Keratinocyte (primary cell): ENCODE measurements around the gene CASTOR1. TPM values are rescaled to one million over a fixed set of nuclear protein-coding genes. Genes with fewer than 3 reads are reported as not detected.

Experiments
- DNase-seq: peaks from one replicate; pipeline ENCODE4 v3.0.0-alpha.2; 2011; ENCODE audit warnings: low read depth, missing footprints, low spot score
- FAIRE-seq: peaks from 2 replicates; lab custom pipeline; 2011; peaks lifted over from hg19 to GRCh38; lab: Jason Lieb, UNC
- H2AFZ ChIP-seq: 2 replicates; pipeline ENCODE4 v1.6.0; 2012; ENCODE audit warnings: low read length, control low read depth, inconsistent platforms; ENCODE audit not compliant: control insufficient read depth
- H3K27ac ChIP-seq: 2 replicates; pipeline ENCODE4 v1.5.1; 2011; ENCODE audit warnings: low read length; ENCODE audit not compliant: control insufficient read depth, insufficient read depth
- H3K27me3 ChIP-seq: 3 replicates; pipeline ENCODE4 v1.6.0; 2011; ENCODE audit warnings: low read length; ENCODE audit not compliant: control insufficient read depth, insufficient read depth; ENCODE audit errors: extremely low read depth
- H3K36me3 ChIP-seq, 2 experiments: 2 replicates in 1 of 2; 3 replicates in 1 of 2; pipeline ENCODE4 v1.5.1; 2011; ENCODE audit warnings: low read length in 2 of 2, mild to moderate bottlenecking in 1 of 2; ENCODE audit not compliant: control insufficient read depth in 2 of 2, insufficient read depth in 2 of 2; ENCODE audit errors: extremely low read depth in 1 of 2
- H3K4me1 ChIP-seq: 3 replicates; pipeline ENCODE4 v1.5.1; 2011; ENCODE audit warnings: low read length; ENCODE audit not compliant: control insufficient read depth, insufficient read depth; ENCODE audit errors: extremely low read depth
- H3K4me2 ChIP-seq: 3 replicates; pipeline ENCODE4 v1.6.0; 2011; ENCODE audit warnings: low read depth, low read length; ENCODE audit not compliant: control insufficient read depth, insufficient read depth; ENCODE audit errors: extremely low read depth
- H3K4me3 ChIP-seq, 3 experiments: fragments of 200-600 bp in 1 of 3; sonication (generic) in 1 of 3; 2 replicates in 2 of 3; 3 replicates in 1 of 3; pipeline ENCODE4 v1.5.1; 2011 to 2016; ENCODE audit warnings: low read length in 3 of 3, mild to moderate bottlenecking in 3 of 3, control low read depth in 2 of 3, inconsistent platforms in 1 of 3, low read depth in 1 of 3, mixed read lengths in 1 of 3, mixed run types in 1 of 3, moderate library complexity in 1 of 3; ENCODE audit not compliant: control insufficient read depth in 2 of 3, insufficient read depth in 2 of 3; ENCODE audit errors: extremely low read depth in 1 of 3
- H3K79me2 ChIP-seq: 2 replicates; pipeline ENCODE4 v1.6.0; 2012; ENCODE audit warnings: low read length; ENCODE audit not compliant: control insufficient read depth, insufficient read depth
- H3K9ac ChIP-seq: 3 replicates; pipeline ENCODE4 v1.6.0; 2011; ENCODE audit warnings: low read length; ENCODE audit not compliant: control insufficient read depth, insufficient read depth; ENCODE audit errors: extremely low read depth
- H3K9me1 ChIP-seq: 3 replicates; pipeline ENCODE4 v1.6.0; 2011; ENCODE audit warnings: low read length; ENCODE audit not compliant: control insufficient read depth, insufficient read depth; ENCODE audit errors: extremely low read depth
- H3K9me3 ChIP-seq: 2 replicates; pipeline ENCODE4 v1.5.1; 2012; ENCODE audit warnings: low read depth, low read length; ENCODE audit not compliant: control insufficient read depth
- H4K20me1 ChIP-seq: 3 replicates; pipeline ENCODE4 v1.6.0; 2011; ENCODE audit warnings: low read length; ENCODE audit not compliant: control insufficient read depth, insufficient read depth; ENCODE audit errors: extremely low read depth
- CTCF ChIP-seq, 3 experiments: IDR thresholded peaks in 1 of 3; conservative IDR thresholded peaks in 1 of 3; optimal IDR thresholded peaks in 1 of 3; 2 replicates in 2 of 3; 3 replicates in 1 of 3; pipeline versions ENCODE3 to v1.5.1; 2011; ENCODE audit warnings: low read length in 3 of 3, mild to moderate bottlenecking in 3 of 3, moderate library complexity in 2 of 3, control low read depth in 1 of 3, inconsistent platforms in 1 of 3; ENCODE audit not compliant: insufficient read depth in 2 of 3; ENCODE audit errors: extremely low read depth in 1 of 3
- EZH2 ChIP-seq: IDR thresholded peaks from one replicate; pipeline ENCODE4 v1.6.1; 2012; ENCODE audit warnings: inconsistent platforms, mild to moderate bottlenecking, low read length, moderate library complexity
- dilution Hi-C: fragments of 300-500 bp; cut with MboI; formaldehyde crosslinking; loops from one replicate; pipeline ENCODE4 v1.7.0; 2020; ENCODE audit warnings: low sequenced_read_pairs; ENCODE audit not compliant: extremely low pct_ligation_motif_present
- polyA plus RNA-seq, 5 experiments: library from polyadenylated mRNA; depleted of rRNA in 3 of 5; stranded (reverse) in 3 of 5; stranded (forward) in 1 of 5; unstranded in 1 of 5; fragments of >200 nt; gene quantifications; 1 replicate in 1 of 5; 2 replicates in 3 of 5; 3 replicates in 1 of 5; pipeline versions ENCODE4 v1.2.1 to v1.2.3, GENCODE V29; 2011 to 2012; ENCODE audit warnings: missing spikeins in 2 of 5, low read depth in 1 of 5, low replicate concordance in 1 of 5

The CASTOR1 gene
- polyA plus RNA-seq, 1 donor (not counting 4 experiments of a cell fraction or from before 2014, with no cell fraction given) = 9.1 TPM

- DNase-seq (no peak), FAIRE-seq (no peak)
- Histone ChIP-seq H3K4me1 (no peaks in the 10 kb centered on the region), H3K9me1 (no peaks in the 10 kb centered on the region), H3K4me2 (no peak overlapping the region), H3K4me3 (no peak overlapping the region), H3K9me3 (no peaks in the 10 kb centered on the region), H3K27ac (no peak overlapping the region), H3K27me3 (no peaks in the 10 kb centered on the region), H3K9ac (no peak overlapping the region), H3K36me3 (peaks cover 62 to 69% of the 10 kb centered on the region in 2 experiments), H3K79me2 (no peaks in the 10 kb centered on the region), H4K20me1 (no peaks in the 10 kb centered on the region), H2AFZ (no peak overlapping the region)
- no peak for TF ChIP-seq CTCF (optimal IDR thresholded peaks at IDR 0.05 in 1 of 3, IDR thresholded peaks at IDR 0.05 in 1 of 3, conservative IDR thresholded peaks at IDR 0.05 in 1 of 3; ENCODE audit: extremely low read depth in 1 of 3, insufficient read depth in 2 of 3, low read length in 3 of 3)
- TF ChIP-seq EZH2 = no peak
- dilution Hi-C loops = no loop called here
Measured at GRCh38 chr22:30337461-30337778, 48.1 kb upstream of the CASTOR1 start.

DNA sequence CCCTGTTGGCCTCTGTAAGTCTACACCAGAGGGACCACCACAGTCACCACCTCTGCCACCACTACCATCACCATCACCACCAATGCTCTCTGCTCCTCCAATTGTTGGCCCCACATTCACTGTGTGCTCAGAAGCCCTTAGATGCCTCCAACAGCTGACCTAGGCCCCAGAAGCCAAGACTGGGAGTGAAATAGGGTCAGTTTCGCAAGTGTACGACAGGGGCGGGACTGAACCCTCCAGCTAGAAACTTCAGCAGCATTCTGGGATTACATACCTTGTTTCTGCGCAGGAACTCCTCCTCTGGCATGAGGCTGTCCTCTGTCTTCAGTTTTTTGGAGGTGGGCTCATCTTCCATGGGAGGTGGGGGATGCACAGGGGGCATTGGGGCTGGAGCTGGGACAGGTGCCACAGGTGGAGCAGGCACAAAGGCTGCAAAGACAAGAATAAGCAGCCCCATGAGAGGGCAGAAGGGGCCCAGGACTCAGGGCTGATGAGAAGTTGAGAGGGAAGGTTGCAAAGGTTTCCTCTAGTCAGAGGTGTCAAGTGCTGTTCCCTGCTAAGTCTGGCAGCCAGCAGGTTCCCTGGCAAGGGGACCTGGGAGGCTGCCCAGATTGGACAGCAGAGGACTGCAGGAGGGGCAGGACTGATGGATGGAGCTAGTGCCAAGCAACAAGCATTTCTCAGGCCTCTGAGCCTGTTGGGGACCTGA, 47.6 kb upstream of the CASTOR1 start:
- Histone ChIP-seq H3K36me3 (peaks cover 59 to 66% of the 10 kb centered on the region in 2 experiments), H3K9ac (no peak overlapping the region), H3K4me2 (no peak overlapping the region), H4K20me1 (no peaks in the 10 kb centered on the region), H3K27me3 (no peaks in the 10 kb centered on the region), H3K9me3 (no peaks in the 10 kb centered on the region), H3K27ac (no peak overlapping the region), H2AFZ (no peak overlapping the region), H3K4me1 (no peaks in the 10 kb centered on the region), H3K4me3 (no peak overlapping the region), H3K9me1 (no peaks in the 10 kb centered on the region), H3K79me2 (no peaks in the 10 kb centered on the region)
- TF ChIP-seq CTCF (optimal IDR thresholded peaks at IDR 0.05 in 1 of 3, IDR thresholded peaks at IDR 0.05 in 1 of 3, conservative IDR thresholded peaks at IDR 0.05 in 1 of 3; ENCODE audit: extremely low read depth in 1 of 3, insufficient read depth in 2 of 3, low read length in 3 of 3) (no peak), EZH2 (no peak)
- no peak for FAIRE-seq
- dilution Hi-C loops = no loop called here
- no peak for DNase-seq
